ES-I3 (cell line): ENCODE results near the gene CHN1.

Experiments
- H3K36me3 ChIP-seq: 2 replicates; pipeline ENCODE4 v1.6.1; 2013; ENCODE audit warnings: mild to moderate bottlenecking, low read length, control low read depth, moderate library complexity; ENCODE audit not compliant: insufficient read depth
- H3K4me1 ChIP-seq: 2 replicates; pipeline ENCODE4 v1.6.1; 2013; ENCODE audit warnings: mild to moderate bottlenecking, control low read depth, low read length; ENCODE audit not compliant: insufficient read depth
- H3K9ac ChIP-seq: 2 replicates; pipeline ENCODE4 v1.6.1; 2013; ENCODE audit warnings: low read depth, mild to moderate bottlenecking, low read length, moderate library complexity
- H3K9me3 ChIP-seq: 2 replicates; pipeline ENCODE4 v1.6.1; 2013; ENCODE audit warnings: mild to moderate bottlenecking, low read length, moderate library complexity; ENCODE audit not compliant: control insufficient read depth, insufficient read depth

The CHN1 gene

DNA sequence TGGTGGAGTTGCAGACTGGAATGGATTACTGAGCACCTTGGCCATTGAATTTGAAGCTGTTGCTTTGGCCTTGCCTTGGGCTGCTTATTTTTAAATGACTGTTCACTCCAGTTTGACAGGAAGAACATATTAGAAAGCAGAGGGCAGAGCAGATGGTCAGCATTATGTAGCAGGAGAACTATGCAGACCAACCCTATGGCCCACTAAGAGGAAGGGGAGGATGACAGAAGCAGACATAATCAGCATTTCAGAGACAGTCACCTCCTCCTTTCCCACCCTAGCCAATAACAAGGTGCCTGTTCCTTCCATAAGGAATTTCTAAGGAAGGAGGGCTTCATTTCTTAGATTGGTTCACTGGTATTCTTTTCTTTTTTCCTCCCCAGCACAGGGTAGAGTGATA is 243.3 kb downstream of the CHN1 start:
- no peaks in the 10 kb centered on the region for H3K36me3 ChIP-seq
- H3K9me3 ChIP-seq = no peaks in the 10 kb centered on the region
- H3K9ac ChIP-seq = no peak overlapping the region
- H3K4me1 ChIP-seq = peaks cover 12% of the 10 kb centered on the region

DNA sequence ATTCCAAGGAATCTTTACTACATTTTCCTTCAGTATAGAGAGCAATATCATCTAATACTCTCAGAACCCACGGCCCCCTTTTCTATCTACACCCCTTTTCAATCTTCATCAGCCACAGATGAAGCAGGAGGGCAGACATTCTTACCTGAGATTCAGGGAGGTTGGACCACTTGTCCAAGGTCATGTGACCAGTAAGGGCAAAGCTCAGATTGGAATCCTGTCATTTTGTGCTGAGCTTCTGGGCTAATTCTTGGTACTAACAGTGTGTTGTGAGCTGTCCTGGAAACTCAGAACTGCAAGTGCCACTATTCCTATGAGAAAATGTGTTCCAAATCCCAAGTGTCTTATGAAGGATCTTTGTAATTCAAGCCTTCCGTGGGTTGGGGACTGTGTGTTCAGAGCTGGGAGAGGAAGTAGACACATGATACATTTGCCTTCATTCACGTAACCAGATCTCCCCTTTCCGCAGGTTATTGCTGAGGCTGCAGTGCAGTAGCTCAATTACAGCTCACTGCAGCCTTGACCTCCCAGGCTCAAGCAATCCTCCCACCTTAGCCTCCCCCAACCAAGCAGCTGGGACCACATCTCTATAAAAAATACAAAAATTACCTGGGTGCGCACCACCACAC is 244.2 kb downstream of the CHN1 start:
- Histone ChIP-seq H3K4me1 (peaks cover 12% of the 10 kb centered on the region), H3K9me3 (no peaks in the 10 kb centered on the region), H3K9ac (no peak overlapping the region), H3K36me3 (no peaks in the 10 kb centered on the region)

DNA sequence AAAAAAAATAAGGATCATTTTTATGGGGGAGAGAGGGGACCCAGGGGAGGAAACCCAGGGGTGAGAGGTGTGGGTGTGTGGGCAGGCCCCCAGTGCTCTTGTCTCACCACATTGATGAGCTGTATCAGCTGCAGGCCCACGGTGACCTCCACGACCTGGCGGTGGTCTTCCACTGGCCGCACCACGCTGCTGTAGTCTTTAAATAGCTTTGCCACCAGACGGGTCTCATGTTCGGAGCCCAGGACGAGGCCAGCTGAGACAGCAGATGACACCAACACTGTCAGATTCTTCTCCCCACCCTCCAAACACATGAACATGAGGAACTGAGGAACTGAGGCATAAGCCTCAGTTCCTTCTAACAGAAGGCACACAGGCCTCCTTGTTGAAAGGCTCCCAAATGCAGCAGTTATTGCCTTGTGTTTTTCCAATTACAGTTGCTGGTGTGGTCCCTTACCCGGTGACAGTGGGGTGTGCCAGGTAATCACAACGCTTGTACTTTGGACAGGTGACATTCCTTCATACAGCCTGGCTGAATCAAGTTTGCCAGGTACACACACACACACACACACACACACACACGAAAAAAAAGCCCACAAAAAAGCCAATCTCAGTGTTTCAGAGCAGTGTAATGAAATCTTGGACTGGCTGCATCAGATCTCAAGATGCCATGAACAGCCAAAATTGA is 245.7 kb downstream of the CHN1 start:
- Histone ChIP-seq H3K36me3 (no peaks in the 10 kb centered on the region), H3K4me1 (peaks cover 12% of the 10 kb centered on the region), H3K9me3 (no peaks in the 10 kb centered on the region), H3K9ac (no peak overlapping the region)

DNA sequence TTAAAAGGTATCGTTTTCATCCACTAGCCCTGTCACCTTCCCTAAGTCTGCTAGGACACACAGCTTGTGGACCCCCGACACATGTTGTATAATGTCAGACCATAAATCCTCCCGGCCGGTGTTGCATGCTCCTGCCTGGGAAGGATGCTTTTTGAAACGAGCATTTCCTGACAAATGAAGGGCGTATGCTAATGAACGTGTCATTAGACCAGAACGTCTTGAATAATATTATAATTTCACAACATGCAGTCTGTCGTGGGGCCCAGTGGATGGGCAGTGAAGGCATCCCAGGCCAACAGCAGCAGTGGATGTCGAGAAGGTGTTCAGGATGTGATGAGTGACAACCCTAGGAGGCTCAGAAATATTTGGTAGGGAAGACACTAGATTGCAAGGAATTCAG is 248.4 kb downstream of the CHN1 start:
- Histone ChIP-seq H3K9ac (no peak overlapping the region), H3K4me1 (peaks cover 4% of the 10 kb centered on the region), H3K9me3 (no peaks in the 10 kb centered on the region), H3K36me3 (no peaks in the 10 kb centered on the region; the same call in 1 of the 2 replicates)

DNA sequence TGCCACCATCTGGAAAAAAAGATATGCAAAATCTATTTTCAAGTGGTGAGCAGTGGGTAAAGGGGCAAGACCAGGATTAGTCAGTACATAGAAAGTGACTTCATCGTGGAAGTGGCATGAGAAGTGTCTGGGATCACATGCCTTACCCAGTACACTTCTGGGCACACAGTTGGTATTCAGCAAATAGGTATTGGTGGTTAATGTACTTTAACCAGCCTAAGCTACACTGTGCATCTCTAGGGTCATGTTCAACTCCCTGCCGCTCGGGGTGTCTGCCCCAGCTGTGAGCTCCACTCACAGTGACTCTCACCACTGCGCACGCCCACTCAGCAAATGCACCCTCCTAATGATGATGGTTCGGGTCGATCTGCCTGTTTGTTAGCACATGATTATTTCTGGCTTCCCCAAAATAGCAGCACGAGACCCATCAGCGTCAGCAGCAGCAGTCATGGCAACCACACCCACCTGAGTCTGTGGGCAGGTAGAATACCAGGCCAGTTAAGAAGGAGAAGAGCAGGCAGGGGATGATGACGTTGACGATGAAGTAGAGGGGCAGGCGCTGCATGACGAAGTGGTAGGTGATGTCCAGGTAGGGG is 252.0 kb downstream of the CHN1 start:
- Histone ChIP-seq H3K36me3 (no peaks in the 10 kb centered on the region; the same call in 1 of the 2 replicates), H3K9me3 (no peaks in the 10 kb centered on the region), H3K4me1 (peaks cover 20% of the 10 kb centered on the region)

DNA sequence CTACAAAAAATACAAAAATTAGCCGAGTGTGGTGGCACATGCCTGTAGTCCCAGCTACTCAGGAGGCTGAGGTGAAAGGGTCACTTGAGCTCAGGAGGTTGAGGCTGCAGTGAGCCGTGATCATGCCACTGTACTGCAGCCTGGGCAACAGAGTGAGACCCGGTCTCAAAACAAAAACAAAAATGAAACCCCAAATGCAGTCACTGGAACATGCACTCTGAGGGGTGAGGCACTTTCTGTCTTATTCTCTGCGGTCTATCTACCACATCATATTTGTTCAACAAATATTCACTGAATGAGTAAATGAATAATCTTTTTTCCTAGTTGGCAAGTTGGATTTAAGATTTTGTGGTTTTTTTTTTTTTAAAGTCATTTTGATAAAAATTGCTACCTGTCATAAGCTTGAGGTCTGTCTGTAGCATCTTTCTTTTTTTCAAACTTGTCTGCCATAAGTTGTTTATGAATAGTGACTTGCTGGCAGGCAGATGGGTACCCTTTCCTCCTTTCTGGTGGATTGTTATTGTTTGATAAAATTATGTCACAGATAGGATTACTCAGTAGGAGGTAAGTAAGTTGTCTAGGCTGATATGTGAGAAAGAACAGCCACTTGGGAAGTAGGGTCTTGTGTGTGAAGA is 252.7 kb downstream of the CHN1 start:
- peaks cover 20% of the 10 kb centered on the region for H3K4me1 ChIP-seq
- H3K9me3 ChIP-seq = no peaks in the 10 kb centered on the region
- no peak overlapping the region for H3K9ac ChIP-seq
- H3K36me3 ChIP-seq = no peaks in the 10 kb centered on the region; the same call in 1 of the 2 replicates

More for the DNA sequence above, 252.0 kb downstream of the CHN1 start:
- H3K9ac ChIP-seq = no peak overlapping the region

DNA sequence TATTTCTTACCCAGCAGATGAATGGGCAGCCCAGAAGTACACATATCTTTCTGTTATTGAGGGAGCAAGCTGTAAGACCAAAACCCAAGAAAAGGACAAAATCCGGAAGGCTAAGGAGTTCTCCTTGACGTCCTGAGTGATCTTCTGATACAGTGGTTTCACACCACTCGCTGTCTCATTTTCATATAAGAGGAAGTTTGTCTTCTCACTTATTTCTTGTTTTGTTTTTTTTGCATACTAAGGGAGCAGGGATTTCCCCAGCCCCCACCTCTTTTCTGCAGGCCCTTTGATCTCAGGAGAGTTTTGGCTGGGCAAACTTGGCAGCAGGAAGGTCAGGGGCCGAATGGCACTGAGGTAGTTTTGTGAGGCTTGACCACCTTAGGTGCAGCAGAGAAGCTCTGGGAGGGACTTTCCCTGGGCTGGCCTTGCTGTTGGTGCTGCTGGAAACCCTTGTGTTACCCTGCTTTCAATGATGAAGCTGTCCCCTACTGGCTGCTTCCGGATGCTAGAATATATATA is 254.2 kb downstream of the CHN1 start:
- H3K36me3 ChIP-seq = no peaks in the 10 kb centered on the region; the same call in 1 of the 2 replicates
- no peaks in the 10 kb centered on the region for H3K9me3 ChIP-seq
- H3K4me1 ChIP-seq = peaks cover 20% of the 10 kb centered on the region
- H3K9ac ChIP-seq = no peak overlapping the region

DNA sequence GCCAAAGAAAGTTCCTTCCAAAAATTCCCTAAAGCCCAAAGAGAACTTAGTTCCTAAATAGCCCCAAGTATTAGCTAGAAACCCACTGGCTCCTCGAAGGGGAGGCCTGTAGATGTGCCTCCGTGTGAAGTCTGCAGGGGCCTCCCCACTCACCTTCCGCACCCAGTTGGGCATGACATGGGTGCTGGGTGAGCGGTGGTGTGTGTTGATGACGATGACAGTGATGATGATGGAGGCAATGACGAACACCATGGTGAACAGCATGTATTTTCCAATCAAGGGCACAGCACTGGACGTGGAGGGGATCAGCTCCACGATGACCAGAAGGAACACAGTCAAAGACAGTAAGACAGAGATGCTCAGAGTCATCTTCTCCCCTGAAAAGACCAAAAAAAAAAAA is 255.4 kb downstream of the CHN1 start:
- Histone ChIP-seq H3K9ac (no peak overlapping the region), H3K4me1 (peaks cover 25% of the 10 kb centered on the region), H3K36me3 (no peaks in the 10 kb centered on the region; the same call in 1 of the 2 replicates), H3K9me3 (no peaks in the 10 kb centered on the region)

DNA sequence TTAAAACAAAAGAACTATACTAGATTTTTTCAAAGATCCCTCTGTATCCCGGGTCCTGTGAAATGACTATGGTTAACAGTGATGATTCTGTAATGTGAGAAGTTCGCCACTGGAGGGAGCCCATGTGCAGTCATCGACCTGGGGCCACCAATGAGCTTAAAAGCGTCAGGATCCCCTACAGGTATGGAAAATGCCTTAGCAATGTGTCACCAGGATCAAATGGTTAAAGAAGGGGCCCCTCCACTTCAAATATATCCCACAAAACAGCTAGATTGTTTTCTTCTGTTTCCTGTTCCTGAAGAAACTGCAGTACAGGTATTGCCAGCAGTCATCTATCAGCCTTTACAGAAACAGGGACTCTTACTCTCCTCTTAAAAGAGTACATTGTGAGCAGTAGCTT is 256.2 kb downstream of the CHN1 start:
- Histone ChIP-seq H3K36me3 (no peaks in the 10 kb centered on the region; the same call in 1 of the 2 replicates), H3K9ac (0 out of 2 replicates have a peak overlapping the region, but pooled peaks have one; percentile 1), H3K9me3 (no peaks in the 10 kb centered on the region), H3K4me1 (peaks cover 25% of the 10 kb centered on the region)
